Thyroid gland (tissue), 4 donors: ENCODE measurements around the gene TUBE1.

Source experiments
- POLR2A ChIP-seq, 2 donors: fragments of 450-650 bp; IDR thresholded peaks; one replicate each; pipeline ENCODE4 v1.6.1; 2017; ENCODE audit warnings: antibody characterized with exemption in 2 of 2, mild to moderate bottlenecking in 2 of 2, moderate library complexity in 1 of 2
- TF ChIP-seq, protein P1 (sequence below), 6 experiments: fragments of 200-600 bp in 3 of 6; fragments of 450-650 bp in 3 of 6; sonication (generic) in 3 of 6; IDR thresholded peaks; one replicate each; pipeline ENCODE4 v1.5.1; 2016 to 2019; ENCODE audit warnings: antibody characterized with exemption in 6 of 6, mild to moderate bottlenecking in 2 of 6, inconsistent platforms in 1 of 6, moderate library complexity in 1 of 6

DNA sequence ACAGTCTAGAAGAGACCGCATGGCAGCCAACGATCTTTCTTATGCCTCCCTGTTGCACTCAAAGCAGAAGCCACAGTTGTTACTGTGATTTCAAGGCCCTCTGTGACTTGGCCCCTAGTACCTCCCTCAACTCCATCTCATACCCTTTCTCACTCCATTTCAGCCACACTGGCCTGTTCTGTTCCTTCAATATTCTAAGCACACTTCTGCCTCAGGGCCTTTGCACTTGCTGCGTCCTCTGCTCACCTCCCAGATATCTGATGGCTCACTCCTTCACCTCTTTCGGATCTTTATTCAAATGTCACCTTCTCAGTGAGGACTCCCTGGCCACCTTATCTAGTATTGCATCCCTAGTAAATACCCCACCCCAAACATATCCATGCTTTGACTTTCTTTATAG lies 62.8 kb downstream of the TUBE1 start:
- TF ChIP-seq, protein P1, sequence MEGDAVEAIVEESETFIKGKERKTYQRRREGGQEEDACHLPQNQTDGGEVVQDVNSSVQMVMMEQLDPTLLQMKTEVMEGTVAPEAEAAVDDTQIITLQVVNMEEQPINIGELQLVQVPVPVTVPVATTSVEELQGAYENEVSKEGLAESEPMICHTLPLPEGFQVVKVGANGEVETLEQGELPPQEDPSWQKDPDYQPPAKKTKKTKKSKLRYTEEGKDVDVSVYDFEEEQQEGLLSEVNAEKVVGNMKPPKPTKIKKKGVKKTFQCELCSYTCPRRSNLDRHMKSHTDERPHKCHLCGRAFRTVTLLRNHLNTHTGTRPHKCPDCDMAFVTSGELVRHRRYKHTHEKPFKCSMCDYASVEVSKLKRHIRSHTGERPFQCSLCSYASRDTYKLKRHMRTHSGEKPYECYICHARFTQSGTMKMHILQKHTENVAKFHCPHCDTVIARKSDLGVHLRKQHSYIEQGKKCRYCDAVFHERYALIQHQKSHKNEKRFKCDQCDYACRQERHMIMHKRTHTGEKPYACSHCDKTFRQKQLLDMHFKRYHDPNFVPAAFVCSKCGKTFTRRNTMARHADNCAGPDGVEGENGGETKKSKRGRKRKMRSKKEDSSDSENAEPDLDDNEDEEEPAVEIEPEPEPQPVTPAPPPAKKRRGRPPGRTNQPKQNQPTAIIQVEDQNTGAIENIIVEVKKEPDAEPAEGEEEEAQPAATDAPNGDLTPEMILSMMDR (IDR thresholded peaks at IDR 0.05), result no peak
- TF ChIP-seq POLR2A (IDR thresholded peaks at IDR 0.05), result no peak
